Nucleus accumbens (tissue), 56 donors: Measurements from ENCODE around the gene MPHOSPH10.
"Not testable (repeated sequence)": the region's sequence is repeated elsewhere in the genome, so short reads cannot be mapped to it uniquely, and the experiment has no call there.

Source experiments
- DNase-seq, 56 donors: peaks; one replicate each; lab custom pipeline; 2025; lab: John Stamatoyannopoulos, UW

MPHOSPH10 gene, protein sequence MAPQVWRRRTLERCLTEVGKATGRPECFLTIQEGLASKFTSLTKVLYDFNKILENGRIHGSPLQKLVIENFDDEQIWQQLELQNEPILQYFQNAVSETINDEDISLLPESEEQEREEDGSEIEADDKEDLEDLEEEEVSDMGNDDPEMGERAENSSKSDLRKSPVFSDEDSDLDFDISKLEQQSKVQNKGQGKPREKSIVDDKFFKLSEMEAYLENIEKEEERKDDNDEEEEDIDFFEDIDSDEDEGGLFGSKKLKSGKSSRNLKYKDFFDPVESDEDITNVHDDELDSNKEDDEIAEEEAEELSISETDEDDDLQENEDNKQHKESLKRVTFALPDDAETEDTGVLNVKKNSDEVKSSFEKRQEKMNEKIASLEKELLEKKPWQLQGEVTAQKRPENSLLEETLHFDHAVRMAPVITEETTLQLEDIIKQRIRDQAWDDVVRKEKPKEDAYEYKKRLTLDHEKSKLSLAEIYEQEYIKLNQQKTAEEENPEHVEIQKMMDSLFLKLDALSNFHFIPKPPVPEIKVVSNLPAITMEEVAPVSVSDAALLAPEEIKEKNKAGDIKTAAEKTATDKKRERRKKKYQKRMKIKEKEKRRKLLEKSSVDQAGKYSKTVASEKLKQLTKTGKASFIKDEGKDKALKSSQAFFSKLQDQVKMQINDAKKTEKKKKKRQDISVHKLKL

DNA sequence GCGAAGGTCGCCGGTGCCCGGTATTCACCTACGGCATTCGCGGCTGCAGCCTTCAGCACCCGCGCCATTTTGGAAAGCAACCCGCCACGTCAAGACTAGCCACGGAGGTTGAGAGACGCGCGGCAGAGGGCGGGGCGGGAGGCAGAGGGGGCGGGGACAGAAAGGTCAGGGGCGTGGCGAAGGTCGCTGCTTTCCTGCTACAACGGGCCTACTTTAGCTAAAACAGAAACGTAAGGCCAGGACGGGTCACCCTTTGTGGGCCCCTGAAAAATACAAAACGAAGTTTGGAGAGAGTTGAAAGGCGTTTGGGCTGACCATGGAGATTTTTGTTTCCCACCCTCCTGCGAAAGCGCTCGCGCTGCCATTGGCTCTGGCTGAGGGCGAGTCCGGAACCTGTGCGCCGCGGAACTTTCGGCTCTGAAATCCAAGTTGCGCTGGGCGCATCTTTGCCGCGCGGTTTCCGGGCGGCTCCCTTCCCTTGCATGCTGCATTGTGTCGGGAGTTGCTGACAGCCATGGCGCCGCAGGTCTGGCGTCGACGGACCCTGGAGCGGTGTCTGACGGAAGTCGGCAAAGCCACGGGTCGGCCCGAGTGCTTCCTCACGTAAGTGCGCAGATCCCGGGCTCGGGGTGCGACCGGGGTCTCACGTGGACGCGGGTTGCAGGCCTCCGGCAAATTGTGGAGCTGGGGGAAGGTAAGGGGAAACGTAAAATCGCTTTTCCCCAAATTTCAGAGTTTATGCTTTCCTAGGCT, at the start of gene MPHOSPH10, which contains the start of gene MCEE:
TSS of gene MPHOSPH10 (plus strand) at position 483 of the 753 bp plus-strand sequence. CDS start at position 515, 32 bp downstream.
TSS of gene MCEE (minus strand) at position 78 of the 753 bp plus-strand sequence. CDS start at position 68, 10 bp downstream.
- peak; percentile 61 to 98 (median 92) for DNase-seq

DNA sequence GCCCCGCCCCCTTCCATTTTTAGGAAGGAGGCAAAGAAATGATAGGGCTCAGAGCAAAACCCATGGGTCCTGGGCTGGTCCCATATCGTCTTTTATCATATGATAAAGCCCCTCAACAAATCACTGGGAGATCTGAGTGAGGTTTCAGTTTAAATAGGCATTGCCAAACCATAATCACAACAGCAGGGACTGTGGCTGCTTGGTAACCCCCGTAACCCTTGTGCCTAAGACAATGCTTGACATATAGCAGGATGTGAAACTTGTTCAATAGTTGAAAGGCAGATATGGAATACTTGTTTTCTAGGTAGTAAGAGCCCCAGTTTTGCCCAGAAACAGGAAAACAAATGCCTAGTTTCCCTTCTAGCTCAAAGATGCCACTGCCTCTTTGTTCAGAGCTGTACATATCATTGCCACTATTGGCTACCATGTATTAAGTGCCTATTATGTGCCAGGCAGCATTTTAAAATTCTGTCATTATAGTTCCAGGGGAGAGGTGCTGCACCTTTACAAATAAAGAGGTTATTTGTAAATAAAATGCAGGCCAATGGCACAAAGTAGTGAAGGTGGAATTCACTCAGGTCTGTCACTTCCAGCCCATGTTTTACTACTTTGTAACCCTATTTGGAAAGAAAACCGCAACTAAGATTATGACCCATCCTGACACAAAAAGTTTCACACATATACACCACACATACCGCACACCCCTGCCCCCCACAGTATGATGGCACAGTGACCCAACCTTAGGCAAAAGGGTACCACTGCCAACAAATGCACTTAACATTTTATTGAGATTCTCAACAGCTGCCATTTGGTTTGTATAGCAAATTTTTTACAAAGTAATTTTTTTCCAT, 47.8 kb upstream of the MPHOSPH10 start:
- DNase-seq: no peak

DNA sequence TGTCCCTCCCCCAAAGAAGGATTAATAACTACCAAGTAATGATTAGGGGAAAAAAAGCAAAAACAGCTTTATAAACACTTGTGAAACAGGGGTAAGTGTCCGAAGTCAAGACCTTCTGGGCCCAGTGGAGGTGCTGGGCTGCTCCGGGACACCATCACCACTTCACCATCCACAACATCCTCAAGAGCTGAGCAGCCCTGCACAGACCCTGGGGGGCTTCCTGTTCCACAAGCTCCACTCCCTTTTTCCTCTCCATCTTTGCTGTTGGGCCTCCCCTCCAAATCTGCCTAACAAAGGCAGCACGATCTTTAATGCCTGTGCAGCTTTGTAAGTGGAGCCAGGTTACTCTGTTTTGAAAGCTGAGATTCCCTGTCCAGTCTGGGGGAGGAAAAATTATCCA, 47.1 kb upstream of the MPHOSPH10 start:
- DNase-seq: not testable (repeated sequence)

DNA sequence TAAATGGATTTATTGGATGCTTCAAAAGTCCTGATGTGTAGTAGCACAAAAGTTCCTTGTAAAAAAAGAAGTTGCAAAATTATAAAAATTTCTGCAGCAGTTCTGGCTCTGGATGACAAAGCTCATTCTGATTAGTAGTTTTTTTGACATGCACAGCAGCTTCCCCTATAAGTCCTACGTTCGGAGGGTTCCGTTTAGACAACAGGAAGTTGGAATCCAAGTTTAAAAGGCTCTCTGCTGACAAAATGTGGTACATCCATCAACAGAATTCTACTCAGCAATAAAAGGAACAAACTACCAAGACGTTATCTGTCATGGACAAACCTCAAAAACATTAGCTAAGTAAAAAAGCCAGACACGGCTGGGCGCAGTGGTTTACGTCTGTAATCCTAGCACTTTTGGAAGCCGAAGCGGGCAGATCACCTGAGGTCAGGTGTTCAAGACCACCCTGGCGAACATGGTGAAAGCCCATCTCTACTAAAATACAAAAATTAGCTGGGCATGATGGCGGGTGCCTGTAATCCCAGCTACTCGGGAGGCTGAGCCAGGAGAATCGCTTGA, 46.6 kb upstream of the MPHOSPH10 start:
- DNase-seq: not testable (repeated sequence)

DNA sequence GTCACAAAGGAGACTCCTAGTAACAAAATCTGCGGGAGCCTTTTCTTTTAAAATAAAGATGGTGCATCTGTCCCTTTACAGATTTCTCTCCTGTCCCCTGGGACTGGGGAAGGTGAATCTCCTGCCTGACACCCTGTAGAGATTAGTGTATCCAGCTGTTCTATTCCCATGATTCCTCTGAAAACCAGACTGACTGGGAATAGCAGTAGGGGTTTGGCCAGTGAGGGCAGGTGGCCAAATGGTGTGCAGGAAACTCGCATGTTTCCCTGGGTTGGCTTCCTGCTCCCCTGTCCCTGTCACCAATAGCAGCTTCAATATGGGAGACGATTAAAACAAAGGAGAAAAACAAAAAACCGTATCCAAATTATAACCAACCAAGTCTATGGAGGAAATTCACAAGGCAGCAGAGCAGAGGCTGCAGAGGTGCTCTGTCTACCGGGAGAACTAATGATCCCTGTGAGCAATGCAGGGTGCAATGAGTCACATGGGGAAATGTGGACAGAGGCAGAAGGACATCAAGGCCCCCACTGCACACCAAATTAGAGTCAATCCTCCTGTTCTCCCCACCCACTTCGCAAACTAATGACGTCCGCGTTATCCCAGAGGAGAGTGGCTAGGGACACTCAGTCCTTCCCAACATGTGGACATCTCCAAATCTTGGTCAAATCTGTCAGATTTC, 45.0 kb upstream of the MPHOSPH10 start:
- not testable (repeated sequence) for DNase-seq

DNA sequence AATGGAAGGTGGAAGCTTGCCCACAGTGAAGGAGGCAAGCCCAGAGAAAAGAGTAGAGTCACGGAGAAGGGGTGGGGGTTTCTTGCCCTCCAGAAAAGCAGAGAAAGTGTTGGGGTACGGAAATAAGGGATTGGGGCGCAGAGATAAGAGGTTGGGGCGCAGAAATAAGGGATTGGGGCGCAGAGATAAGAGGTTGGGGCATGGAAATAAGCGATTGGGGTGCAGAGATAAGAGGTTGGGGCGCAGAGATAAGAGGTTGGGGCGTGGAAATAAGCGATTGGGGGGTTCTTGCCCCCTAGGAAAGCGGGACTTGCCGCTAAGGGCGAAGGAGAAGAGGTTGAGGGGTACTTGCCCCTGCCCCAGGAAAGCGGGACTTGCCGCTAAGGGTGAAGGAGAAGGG, 41.0 kb upstream of the MPHOSPH10 start:
- not testable (repeated sequence) for DNase-seq

DNA sequence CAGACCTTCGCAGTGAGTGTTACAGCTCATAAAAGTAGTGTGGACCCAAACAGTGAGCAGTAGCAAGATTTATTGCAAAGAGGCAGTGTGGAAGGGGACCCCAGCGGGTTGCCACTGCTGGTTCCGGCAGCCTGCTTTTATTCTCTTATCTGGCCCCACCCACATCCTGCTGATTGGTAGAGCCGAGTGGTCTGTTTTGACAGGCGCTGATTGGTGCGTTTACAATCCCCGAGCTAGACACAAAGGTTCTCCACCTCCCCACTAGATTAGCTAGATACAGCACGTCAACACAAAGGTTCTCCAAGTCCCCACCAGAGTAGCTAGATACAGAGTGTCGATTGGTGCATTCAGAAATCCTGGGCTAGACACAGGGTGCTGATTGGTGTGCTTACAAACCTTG, 38.6 kb upstream of the MPHOSPH10 start:
- DNase-seq: not testable (repeated sequence)

DNA sequence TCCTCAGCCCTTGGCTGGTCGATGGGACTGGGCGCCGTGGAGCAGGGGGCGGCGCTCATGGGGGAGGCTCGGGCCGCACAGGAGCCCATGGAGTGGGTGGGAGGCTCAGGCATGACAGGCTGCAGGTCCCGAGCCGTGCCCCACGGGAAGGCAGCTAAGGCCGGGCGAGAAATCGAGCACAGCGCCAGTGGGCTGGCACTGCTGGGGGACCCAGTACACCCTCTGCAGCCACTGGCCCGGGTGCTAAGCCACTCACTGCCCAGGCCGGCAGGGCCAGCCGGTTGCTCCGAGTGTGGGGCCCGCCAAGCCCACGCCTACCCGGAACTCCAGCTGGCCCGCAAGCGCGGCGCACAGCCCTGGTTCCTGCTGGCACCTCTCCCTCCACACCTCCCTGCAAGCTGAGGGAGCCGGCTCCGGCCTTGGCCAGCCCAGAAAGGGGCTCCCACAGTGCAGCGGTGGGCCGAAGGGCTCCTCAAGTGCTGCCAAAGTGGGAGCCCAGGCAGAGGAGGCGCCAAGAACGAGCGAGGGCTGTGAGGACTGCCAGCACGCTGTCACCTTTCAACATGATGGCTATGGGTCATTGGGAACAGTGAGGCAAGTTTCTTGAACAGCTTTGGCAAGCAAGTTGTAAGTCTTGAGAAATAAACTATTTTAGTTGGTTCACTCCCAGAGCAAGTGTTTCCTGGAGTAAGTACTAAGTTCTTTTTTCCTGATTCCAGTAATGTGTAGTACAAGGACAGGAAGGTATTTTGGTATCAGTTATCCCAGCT, 37.8 kb upstream of the MPHOSPH10 start:
- DNase-seq: not testable (repeated sequence)

DNA sequence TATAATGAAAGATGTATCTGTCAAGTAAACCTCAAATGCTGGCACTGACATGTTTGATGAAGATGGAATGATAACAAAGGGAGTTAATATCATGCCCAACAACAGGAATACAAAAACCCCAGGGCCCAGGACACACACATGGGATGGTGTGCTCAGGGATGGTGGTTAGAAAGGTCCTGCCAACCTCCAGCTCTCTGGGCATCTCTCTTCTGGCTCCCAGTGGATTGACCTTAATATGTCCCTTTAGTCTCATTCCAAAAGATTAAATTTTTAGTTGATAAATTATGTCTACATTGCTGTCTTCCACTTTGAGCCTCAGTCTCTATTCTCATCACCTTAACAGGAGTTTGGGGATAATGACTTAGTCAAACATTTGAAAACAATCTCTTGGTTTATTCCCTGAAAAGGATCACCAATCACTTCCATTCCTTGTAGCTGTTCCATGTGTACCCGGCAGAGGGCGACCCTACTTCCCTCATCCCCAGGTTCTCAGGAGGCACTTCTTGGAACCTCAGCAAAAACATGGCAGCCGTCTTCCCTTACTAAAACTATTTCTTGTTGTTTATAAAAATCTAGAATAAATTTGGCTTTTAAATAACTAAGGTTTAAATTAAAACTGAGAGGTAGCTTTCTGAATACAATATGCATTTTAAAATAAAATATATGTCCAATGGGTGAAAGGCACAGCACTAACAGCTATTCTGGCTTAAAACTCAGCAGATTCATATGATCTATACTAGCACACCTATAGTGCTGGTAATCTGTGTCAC, 30.1 kb upstream of the MPHOSPH10 start:
- DNase-seq: peak in 18 of 56 donors; percentile 0 to 43 (median 9)

DNA sequence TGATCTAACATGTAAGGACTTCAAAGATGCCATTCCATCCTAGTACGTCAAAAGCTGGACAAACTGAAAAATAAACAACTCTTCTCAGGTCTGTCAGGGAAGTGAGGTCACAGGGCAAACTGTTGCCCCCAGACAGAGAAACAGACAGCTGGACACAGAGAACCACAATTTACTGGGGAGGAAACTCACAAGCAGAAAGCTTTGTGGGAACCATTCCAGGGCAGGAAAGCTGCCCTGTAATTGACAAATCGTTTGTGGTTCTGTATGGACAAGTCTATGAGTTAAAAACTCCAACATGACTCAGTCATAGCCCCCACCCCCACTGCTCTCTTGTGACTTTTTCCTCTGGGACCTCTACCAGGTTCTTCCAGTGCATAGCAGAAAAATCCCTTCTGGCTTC, 28.8 kb upstream of the MPHOSPH10 start:
- no peak for DNase-seq

DNA sequence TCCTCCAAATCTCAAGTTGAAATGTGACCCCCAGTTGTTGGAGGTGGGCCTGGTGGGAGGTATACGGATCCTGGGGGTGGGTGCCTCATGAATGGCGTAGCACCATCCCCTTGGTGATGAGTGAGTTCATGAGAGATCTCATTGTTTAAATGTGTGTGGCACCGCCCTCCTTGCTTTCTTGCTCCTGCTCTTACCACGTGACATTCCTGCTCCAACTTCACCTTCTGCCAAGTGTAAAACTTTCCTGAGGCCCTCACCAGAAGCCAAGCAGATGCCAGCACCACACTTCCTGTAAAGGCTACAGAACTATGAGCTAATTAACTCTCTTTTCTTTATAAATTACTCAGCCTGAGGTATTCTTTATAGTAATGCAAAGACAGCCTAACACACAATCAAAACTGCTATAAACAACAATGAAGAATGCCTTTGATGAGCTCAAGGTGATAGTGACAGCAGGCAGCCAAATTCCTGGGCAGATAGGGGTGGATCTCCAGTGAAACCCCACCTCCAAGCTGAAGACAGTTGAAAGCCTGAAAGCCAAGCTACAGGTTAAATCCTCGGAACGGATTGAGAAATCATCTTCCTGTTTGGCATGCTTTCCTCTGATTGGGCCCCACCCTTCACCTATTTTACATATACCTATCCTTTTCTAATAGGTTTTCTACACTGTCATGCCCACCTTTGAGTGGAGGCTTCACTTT, 27.3 kb upstream of the MPHOSPH10 start:
- DNase-seq: no peak

DNA sequence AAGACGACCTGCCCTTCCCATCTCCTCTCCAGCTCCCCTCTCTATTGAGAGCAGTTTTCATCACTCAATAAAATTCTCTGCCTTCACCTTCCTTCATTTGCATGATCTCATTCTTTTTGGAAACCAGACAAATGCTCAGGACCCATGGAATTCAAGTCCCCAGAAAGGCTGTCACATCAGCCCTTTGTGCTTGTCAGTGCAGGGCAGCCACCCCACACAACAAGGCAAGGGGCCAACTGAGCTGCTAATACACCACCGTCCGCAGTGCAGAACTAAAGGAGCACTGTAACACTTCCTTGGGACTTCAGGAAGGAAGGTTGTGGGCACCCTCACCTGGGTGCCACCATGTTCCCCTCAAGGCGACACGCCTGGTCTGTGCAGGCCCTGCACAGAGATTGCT, 26.6 kb upstream of the MPHOSPH10 start:
- no peak for DNase-seq

DNA sequence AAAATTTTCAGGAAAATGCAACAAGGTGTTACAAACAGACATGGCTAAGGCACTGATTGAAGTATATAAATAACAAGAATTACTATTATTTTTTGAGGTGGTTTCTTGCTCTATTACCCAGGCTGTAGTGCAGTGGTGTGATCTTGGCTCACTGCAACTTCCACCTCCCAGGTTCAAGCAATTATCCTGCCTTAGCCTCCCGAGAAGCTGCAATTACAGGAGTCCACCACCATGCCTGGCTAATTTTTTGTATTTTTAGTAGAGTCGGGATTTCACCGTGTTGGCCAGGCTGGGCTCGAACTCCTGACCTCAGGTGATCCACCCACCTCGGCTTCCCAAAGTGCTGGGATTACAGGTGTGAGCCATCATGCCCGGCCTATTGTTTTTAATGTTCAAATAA, 24.0 kb upstream of the MPHOSPH10 start:
- not testable (repeated sequence) for DNase-seq

DNA sequence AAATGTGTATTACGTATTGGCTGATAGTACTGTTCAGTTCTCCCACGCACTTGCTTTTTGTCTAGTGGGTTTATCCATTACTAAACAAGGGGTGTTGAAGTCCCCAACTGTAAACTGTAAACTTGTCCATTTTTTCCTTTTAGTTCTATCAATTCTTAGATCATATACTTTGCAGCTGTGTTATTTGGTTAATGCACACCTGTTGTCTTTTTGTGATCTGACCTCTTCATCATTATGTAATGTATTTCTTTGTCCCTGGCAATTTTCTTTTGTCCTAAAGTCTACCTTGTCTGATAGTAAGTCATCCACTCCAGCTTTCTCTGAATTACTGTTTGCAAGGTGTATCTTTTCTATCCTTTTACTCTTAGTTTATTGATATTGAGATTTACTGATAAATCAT, 22.3 kb upstream of the MPHOSPH10 start:
- no peak for DNase-seq

DNA sequence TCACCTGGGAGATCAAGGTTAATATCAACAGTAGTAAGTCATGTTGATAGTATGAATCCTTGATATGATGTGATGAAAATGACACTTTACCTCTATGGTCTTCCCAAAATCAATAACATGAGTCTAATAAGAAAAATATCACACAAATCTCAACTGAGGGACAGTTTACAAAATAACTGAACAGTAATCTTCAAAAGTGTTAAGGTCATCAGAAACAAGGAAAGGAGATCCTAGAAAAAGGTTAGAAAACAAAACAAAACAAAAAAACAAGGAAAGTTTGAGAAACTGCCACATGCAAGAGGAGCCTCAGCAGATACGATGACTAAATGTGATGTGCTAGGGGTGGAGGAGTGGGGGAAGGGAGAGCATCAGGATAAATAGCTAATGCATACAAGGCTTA, 16.6 kb upstream of the MPHOSPH10 start:
- DNase-seq: no peak

DNA sequence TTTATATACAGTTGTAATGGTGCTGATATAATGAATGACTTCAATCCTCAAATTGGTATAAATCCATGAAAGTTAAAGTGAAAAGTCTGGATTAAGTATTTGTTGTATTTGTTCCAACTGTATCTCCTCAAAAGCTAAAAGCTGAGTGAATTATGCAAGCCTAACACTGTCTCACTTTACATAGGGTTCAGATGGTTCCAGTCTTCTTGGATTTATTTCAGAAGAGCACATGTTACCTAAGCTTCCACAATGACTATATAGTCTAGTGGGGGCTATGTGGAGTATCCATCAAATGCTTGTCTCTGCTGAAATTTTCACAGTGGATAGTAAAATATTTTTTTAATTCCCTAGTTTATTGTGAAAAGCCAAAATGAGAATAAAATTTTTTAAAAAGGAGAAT, 13.4 kb upstream of the MPHOSPH10 start:
- DNase-seq: no peak

DNA sequence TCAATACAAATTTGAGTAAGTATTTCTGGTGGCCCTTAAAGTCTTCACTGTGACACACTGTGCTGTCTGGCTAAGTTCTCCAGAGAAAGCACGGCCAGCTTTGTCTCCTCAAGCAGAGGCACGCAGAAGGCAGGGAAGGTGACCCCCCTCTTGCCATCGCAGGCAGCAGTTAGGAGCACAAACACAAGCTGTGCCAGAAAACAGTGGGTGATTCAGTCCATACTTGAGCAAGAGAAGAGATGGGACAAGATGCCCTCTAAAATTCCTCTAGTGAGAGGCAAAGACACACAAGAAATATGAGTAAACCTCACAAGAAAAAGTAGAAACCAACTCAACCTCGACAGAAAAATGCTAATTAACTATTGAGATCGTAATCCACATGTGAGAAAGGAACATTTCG, 10.2 kb upstream of the MPHOSPH10 start:
- no peak for DNase-seq
